Omental fat pad (tissue), 4 donors: ENCODE results near the gene SERPINB10. TPM values are rescaled to one million over a fixed set of nuclear protein-coding genes. Genes with fewer than 3 reads are reported as not detected.

Source experiments
- ATAC-seq: fragments of 150-250 bp; one replicate; pipeline ENCODE4 v1.9.1; 2016; ENCODE audit warnings: mild to moderate bottlenecking, moderate library complexity; ENCODE audit not compliant: low FRiP score
- DNase-seq: peaks from one replicate; pipeline ENCODE4 v3.0.0-alpha.2; 2019; ENCODE audit warnings: low spot score
- total RNA-seq, 4 donors: library from RNA; depleted of rRNA; stranded (reverse); fragments of >200 nt; gene quantifications; one replicate each; pipeline ENCODE4 v1.1.0, GENCODE V29; 2016
- TF ChIP-seq, protein P1 (sequence below), 3 donors: fragments of 450-650 bp; IDR thresholded peaks; one replicate each; pipeline ENCODE4 v1.5.1; 2016 to 2017; ENCODE audit warnings: antibody characterized with exemption in 3 of 3, mild to moderate bottlenecking in 3 of 3, moderate library complexity in 2 of 3

Gene SERPINB10
- total RNA-seq, 4 donors from 2014 or later, result 0.31 to 1.7 (median 0.72) TPM; not detected in 1

DNA sequence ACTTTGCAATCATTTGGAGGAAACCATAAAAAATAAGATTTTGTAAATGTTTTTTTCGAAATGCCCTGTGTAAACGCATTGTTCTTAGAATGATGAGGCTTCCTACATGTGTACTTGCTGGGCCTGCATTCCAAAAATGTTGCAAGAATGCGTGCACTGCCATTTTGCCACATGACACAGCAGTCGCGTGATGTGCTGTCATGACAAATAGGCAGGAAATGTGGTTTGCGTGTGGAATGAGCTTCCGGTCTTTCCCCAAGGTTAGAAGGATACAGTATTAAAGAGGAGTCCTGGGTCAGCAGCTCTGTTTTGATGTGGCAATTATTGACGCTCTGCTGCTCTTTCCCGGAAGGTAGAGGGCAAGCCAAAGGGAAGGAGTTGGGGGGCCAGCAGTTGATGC, 38.4 kb upstream of the SERPINB10 start:
- TF ChIP-seq, protein P1, sequence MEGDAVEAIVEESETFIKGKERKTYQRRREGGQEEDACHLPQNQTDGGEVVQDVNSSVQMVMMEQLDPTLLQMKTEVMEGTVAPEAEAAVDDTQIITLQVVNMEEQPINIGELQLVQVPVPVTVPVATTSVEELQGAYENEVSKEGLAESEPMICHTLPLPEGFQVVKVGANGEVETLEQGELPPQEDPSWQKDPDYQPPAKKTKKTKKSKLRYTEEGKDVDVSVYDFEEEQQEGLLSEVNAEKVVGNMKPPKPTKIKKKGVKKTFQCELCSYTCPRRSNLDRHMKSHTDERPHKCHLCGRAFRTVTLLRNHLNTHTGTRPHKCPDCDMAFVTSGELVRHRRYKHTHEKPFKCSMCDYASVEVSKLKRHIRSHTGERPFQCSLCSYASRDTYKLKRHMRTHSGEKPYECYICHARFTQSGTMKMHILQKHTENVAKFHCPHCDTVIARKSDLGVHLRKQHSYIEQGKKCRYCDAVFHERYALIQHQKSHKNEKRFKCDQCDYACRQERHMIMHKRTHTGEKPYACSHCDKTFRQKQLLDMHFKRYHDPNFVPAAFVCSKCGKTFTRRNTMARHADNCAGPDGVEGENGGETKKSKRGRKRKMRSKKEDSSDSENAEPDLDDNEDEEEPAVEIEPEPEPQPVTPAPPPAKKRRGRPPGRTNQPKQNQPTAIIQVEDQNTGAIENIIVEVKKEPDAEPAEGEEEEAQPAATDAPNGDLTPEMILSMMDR (IDR thresholded peaks at IDR 0.05), result no peak
- ATAC-seq (no peak), DNase-seq (no peak)

DNA sequence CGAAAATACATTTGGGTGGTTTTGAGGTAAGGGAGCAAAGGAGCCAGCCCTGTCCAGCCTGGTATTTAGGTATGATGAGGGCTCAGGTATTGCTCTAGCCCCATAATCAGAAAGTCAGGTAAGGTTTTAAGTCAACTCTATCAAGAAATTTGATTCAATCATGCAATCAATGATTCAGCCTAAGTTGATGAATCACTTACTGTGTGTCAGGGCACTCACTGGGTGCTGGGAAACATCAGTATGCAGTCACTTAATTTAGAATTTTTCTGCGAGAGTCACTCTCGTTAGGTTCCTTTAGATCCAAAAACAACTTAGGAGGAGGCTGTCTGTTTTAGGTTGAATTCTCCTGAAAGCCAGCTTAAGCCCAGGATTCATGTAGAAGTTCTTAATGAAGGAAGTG, 37.9 kb upstream of the SERPINB10 start:
- no peak for ATAC-seq
- DNase-seq, result no peak
- TF ChIP-seq, protein P1 (IDR thresholded peaks at IDR 0.05), result no peak

DNA sequence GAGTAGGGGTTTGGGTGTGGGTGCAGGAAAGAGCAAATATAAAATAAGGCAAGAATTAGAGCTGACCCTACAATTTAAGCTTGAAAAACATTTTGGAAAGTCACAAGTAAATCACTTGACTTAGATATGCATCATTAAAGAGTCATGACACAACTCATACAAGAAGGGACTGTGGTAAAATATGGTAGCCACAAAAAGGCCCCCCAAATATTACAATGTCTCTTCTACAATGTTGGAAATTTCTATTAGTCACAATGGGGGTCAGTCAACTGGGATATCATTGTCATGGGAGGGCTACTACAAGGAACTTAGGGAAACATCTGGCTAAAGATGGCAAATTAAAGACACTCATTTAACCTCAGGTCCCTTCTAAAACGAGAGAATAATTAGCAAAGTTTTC, 35.9 kb upstream of the SERPINB10 start:
- no peak for ATAC-seq
- TF ChIP-seq, protein P1 (IDR thresholded peaks at IDR 0.05), result no peak
- no peak for DNase-seq

DNA sequence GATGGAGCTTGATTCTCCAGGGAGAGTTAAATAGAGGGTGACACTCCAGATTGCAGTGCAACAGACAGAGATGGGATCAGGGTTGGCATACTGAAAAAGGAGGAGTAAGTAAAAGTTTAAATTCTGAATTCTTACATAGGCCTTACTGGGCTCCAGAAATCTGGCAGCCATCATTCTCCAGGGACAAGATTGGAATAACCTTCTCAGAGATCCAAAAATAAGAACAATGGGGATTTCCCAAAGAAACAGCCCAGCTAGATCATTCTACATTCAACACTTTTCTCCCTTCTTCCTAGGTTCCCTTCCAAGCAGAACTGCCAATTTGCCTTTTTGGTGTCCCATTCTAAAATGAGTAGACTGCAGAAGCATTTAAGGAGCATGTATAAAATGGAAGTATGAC, 35.2 kb upstream of the SERPINB10 start:
- ATAC-seq (no peak), DNase-seq (no peak)
- TF ChIP-seq, protein P1 (IDR thresholded peaks at IDR 0.05), result no peak

DNA sequence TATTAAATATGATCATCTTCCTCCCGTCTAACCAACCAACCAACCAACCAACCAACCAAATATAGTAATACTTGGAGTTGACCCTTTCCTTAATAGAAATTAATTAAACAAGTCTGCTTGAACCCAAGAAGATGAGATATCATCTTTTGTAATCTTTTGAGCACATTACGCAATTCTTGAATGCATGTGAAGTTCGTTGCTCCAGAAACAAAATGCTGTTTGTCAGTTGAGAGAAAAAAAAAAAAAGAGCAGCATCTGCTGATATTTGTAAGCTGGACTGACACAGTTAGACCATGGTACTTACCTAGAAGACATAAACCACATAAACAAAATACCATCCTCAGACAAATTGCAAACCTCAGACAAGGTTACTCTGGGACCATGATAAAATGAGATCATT, 29.4 kb upstream of the SERPINB10 start:
- TF ChIP-seq, protein P1 (IDR thresholded peaks at IDR 0.05), result no peak
- ATAC-seq (no peak), DNase-seq (no peak)

DNA sequence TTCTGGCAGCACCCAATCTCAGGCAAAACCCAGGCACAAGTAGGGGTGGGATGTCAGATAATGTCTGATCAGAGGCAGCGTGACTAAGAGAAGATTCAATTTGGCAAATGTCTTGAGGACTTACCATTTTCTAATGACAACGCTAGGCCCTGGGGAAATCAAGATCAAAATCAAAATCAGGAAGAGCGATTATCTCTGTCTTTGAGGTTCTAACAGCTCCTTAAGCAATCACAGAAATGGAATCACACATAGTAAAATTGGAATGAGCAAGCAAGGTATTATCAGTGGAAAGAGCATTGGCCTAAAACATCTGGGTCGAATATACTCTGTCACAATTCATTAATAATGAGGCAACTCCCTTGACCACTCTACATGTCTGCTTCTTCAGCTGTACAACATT, 28.8 kb upstream of the SERPINB10 start:
- ATAC-seq (no peak), DNase-seq (no peak)
- TF ChIP-seq, protein P1 (IDR thresholded peaks at IDR 0.05), result no peak

DNA sequence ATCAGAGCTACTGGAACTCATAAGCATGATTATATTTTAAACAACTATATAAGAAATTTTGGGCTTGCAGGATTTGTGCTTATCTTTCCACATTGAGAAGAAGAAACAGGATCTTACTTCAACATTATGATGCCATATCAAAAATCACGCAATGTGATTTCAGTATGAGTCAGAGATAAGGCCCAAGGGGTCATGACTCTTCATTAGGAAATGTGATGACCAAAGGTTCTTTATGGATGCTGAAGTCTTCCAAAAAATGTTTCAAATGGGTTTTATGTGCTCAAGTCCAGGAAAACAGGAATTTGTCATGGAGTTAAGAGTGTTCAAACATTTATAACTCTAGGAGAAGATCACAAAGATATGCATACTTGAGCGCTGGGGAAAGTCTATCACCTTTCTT, 28.0 kb upstream of the SERPINB10 start:
- DNase-seq (no peak), ATAC-seq (peak; percentile 19)
- TF ChIP-seq, protein P1 (IDR thresholded peaks at IDR 0.05), result no peak
